Measurements from ENCODE around the gene SCARF1.
A peak's percentile ranks its signal among the peaks of the same experiment; 100 is the strongest.

The SCARF1 gene

GRCh38 chr17:1626333-1626732, 19.2 kb downstream of the SCARF1 start:
- DNase-seq: peak; percentile 37
- 16% methylated on average over 3 of the region's 3 CpGs for WGBS

DNA sequence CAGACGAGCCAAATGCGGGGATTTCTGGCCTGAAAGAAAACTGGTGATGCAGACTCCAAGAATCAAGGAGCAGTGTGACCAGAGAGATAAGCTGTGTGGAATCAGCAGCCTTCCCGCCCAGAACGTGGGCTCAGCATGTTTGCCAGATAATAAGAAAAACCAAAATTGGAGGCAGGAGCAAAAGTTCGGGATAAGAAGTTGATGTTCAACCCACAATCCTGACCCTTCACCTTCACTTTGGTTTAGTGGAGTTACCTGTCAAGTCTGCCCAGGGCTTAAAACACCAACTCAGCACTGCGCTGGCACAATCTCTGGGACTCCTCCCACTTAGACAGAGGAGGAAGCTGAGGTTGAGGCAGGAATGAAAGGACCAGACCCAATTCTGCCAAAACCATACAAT, 20.0 kb downstream of the SCARF1 start:
- H2AFZ ChIP-seq (ENCODE audit: low read depth, low read length): no peak overlapping the region
- H2BK15ac ChIP-seq (ENCODE audit: low read depth, poor library complexity, severe bottlenecking): no peak overlapping the region
- H3K4me1 ChIP-seq (ENCODE audit: control insufficient read depth, insufficient read depth, low read depth, low read length): peaks cover 29% of the 10 kb centered on the region
- H3K9ac ChIP-seq (ENCODE audit: low read length): peak overlapping the region; percentile 25
- H3K18ac ChIP-seq (ENCODE audit: low read depth in 1 of 2, low read length in 2 of 2): no peak overlapping the region
- H4K91ac ChIP-seq (ENCODE audit: low read length): no peak overlapping the region
- no peak for DNase-seq
- H2AK5ac ChIP-seq (ENCODE audit: low read length, severe bottlenecking): no peak overlapping the region
- H2BK12ac ChIP-seq (ENCODE audit: low read length in 2 of 2): no peak overlapping the region
- H2BK5ac ChIP-seq (ENCODE audit: low read depth, low read length, poor library complexity, severe bottlenecking): no peak overlapping the region
- no peak overlapping the region for H3K27ac ChIP-seq (ENCODE audit: low read length, poor library complexity, severe bottlenecking)
- WGBS: 85% methylated on average over 6 of the region's 6 CpGs
- H3K14ac ChIP-seq (ENCODE audit: low read length in 2 of 2): no peak overlapping the region
- peaks cover 3% of the 10 kb centered on the region for H3K79me1 ChIP-seq (replicated peaks; ENCODE audit: low read length, poor library complexity, severe bottlenecking)
- H3K4me3 ChIP-seq (ENCODE audit: insufficient read depth in 1 of 2, low read depth in 1 of 2, low read length in 2 of 2): peak overlapping the region in 1 of 2 experiments; percentile 58
- no peak overlapping the region for H3K4ac ChIP-seq (ENCODE audit: low read depth in 1 of 2, low read length in 2 of 2)
- H3K36me3 ChIP-seq (ENCODE audit: control insufficient read depth in 1 of 2, insufficient read depth in 2 of 2, low read depth in 1 of 2, low read length in 2 of 2): peaks cover under 1 to 9% of the 10 kb centered on the region in 2 experiments
- H3K27me3 ChIP-seq (ENCODE audit: control insufficient read depth in 1 of 2, insufficient read depth in 1 of 2, low read length in 2 of 2): peaks cover 5 to 21% of the 10 kb centered on the region in 2 experiments
- no peak overlapping the region for H3K4me2 ChIP-seq (ENCODE audit: low read length, poor library complexity, severe bottlenecking)
- no peak overlapping the region for H2BK120ac ChIP-seq (ENCODE audit: low read depth, low read length)
- no peak overlapping the region for H3K23ac ChIP-seq (ENCODE audit: low read length in 2 of 2)
- H3K9me3 ChIP-seq (ENCODE audit: control insufficient read depth, low read length): no peaks in the 10 kb centered on the region
- no peak overlapping the region for H4K8ac ChIP-seq (ENCODE audit: low read length)

More at GRCh38 chr17:1626333-1626732, 19.2 kb downstream of the SCARF1 start:
- Histone ChIP-seq H3K4me1 (ENCODE audit: control insufficient read depth, insufficient read depth, low read depth, low read length) (peaks cover 24% of the 10 kb centered on the region), H3K9me3 (ENCODE audit: control insufficient read depth, low read length) (no peaks in the 10 kb centered on the region), H3K4me3 (ENCODE audit: insufficient read depth in 1 of 2, low read depth in 1 of 2, low read length in 2 of 2) (peak overlapping the region in 1 of 2 experiments; percentile 58), H3K27me3 (ENCODE audit: control insufficient read depth in 1 of 2, insufficient read depth in 1 of 2, low read length in 2 of 2) (peaks cover 5 to 21% of the 10 kb centered on the region in 2 experiments), H3K36me3 (ENCODE audit: control insufficient read depth in 1 of 2, insufficient read depth in 2 of 2, low read depth in 1 of 2, low read length in 2 of 2) (peaks cover 0 to 9% of the 10 kb centered on the region in 2 experiments), H2BK12ac (ENCODE audit: low read length in 2 of 2) (no peak overlapping the region), H2BK15ac (ENCODE audit: low read depth, poor library complexity, severe bottlenecking) (no peak overlapping the region), H4K91ac (ENCODE audit: low read length) (no peak overlapping the region), H2AFZ (ENCODE audit: low read depth, low read length) (no peak overlapping the region), H3K18ac (ENCODE audit: low read depth in 1 of 2, low read length in 2 of 2) (no peak overlapping the region), H3K9ac (ENCODE audit: low read length) (peak overlapping the region; percentile 25), H3K4ac (ENCODE audit: low read depth in 1 of 2, low read length in 2 of 2) (no peak overlapping the region), H2BK5ac (ENCODE audit: low read depth, low read length, poor library complexity, severe bottlenecking) (no peak overlapping the region), H2BK120ac (ENCODE audit: low read depth, low read length) (no peak overlapping the region), H3K27ac (ENCODE audit: low read length, poor library complexity, severe bottlenecking) (no peak overlapping the region), H3K79me1 (replicated peaks; ENCODE audit: low read length, poor library complexity, severe bottlenecking) (peaks cover 2% of the 10 kb centered on the region), H2AK5ac (ENCODE audit: low read length, severe bottlenecking) (no peak overlapping the region), H3K14ac (ENCODE audit: low read length in 2 of 2) (no peak overlapping the region), H4K8ac (ENCODE audit: low read length) (no peak overlapping the region), H3K4me2 (ENCODE audit: low read length, poor library complexity, severe bottlenecking) (no peak overlapping the region), H3K23ac (ENCODE audit: low read length in 2 of 2) (peak overlapping the region in 1 of 2 experiments; percentile 84)

DNA sequence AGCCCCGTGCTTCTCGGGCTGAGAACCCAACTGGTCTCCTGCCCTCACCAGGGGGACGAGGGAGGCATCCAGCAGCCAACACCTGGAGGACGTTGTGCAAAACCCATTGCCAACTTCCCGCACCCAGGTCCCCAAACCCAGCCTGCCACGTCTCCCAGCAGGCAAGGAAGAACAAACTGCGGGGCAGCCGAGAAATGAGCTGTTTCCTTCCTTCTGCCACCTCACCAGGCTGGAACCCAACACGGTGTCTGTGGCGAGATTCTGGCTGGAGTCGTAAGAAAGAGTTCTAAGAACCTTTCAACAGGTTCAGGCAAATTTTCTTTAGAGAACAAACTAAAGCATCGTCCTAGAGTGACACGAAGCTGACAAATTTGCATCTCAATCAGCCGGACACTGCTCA, 20.5 kb downstream of the SCARF1 start:
- no peak overlapping the region for H3K4me2 ChIP-seq (ENCODE audit: low read length, poor library complexity, severe bottlenecking)

GRCh38 chr17:1624650-1625049, 20.9 kb downstream of the SCARF1 start:
- Histone ChIP-seq H4K91ac (ENCODE audit: low read length) (no peak overlapping the region), H3K27ac (ENCODE audit: low read length, poor library complexity, severe bottlenecking) (no peak overlapping the region), H2AK5ac (ENCODE audit: low read length, severe bottlenecking) (no peak overlapping the region), H2BK120ac (ENCODE audit: low read depth, low read length) (no peak overlapping the region), H3K9me3 (ENCODE audit: control insufficient read depth, low read length) (no peaks in the 10 kb centered on the region), H3K36me3 (ENCODE audit: control insufficient read depth in 1 of 2, insufficient read depth in 2 of 2, low read depth in 1 of 2, low read length in 2 of 2) (peaks cover 3 to 9% of the 10 kb centered on the region in 2 experiments), H3K23ac (ENCODE audit: low read length in 2 of 2) (no peak overlapping the region), H3K4me2 (ENCODE audit: low read length, poor library complexity, severe bottlenecking) (no peak overlapping the region), H3K79me1 (replicated peaks; ENCODE audit: low read length, poor library complexity, severe bottlenecking) (peaks cover 3% of the 10 kb centered on the region), H3K27me3 (ENCODE audit: control insufficient read depth in 1 of 2, insufficient read depth in 1 of 2, low read length in 2 of 2) (peaks cover 0 to 21% of the 10 kb centered on the region in 2 experiments), H3K9ac (ENCODE audit: low read length) (no peak overlapping the region), H2BK15ac (ENCODE audit: low read depth, poor library complexity, severe bottlenecking) (no peak overlapping the region), H3K18ac (ENCODE audit: low read depth in 1 of 2, low read length in 2 of 2) (no peak overlapping the region), H2BK12ac (ENCODE audit: low read length in 2 of 2) (no peak overlapping the region), H3K4ac (ENCODE audit: low read depth in 1 of 2, low read length in 2 of 2) (no peak overlapping the region), H2BK5ac (ENCODE audit: low read depth, low read length, poor library complexity, severe bottlenecking) (no peak overlapping the region), H2AFZ (ENCODE audit: low read depth, low read length) (no peak overlapping the region), H3K14ac (ENCODE audit: low read length in 2 of 2) (no peak overlapping the region), H4K8ac (ENCODE audit: low read length) (no peak overlapping the region), H3K4me3 (ENCODE audit: insufficient read depth in 1 of 2, low read depth in 1 of 2, low read length in 2 of 2) (no peak overlapping the region), H3K4me1 (ENCODE audit: control insufficient read depth, insufficient read depth, low read depth, low read length) (peaks cover 27% of the 10 kb centered on the region)
- no peak for DNase-seq
- 88% methylated on average over 12 of the region's 12 CpGs for WGBS

More for the DNA sequence above, 20.5 kb downstream of the SCARF1 start:
- Histone ChIP-seq H3K27me3 (ENCODE audit: control insufficient read depth in 1 of 2, insufficient read depth in 1 of 2, low read length in 2 of 2) (peaks cover 3 to 21% of the 10 kb centered on the region in 2 experiments), H3K4ac (ENCODE audit: low read depth in 1 of 2, low read length in 2 of 2) (no peak overlapping the region), H3K9ac (ENCODE audit: low read length) (no peak overlapping the region), H3K4me3 (ENCODE audit: insufficient read depth in 1 of 2, low read depth in 1 of 2, low read length in 2 of 2) (no peak overlapping the region), H2BK12ac (ENCODE audit: low read length in 2 of 2) (no peak overlapping the region), H3K27ac (ENCODE audit: low read length, poor library complexity, severe bottlenecking) (no peak overlapping the region), H3K9me3 (ENCODE audit: control insufficient read depth, low read length) (no peaks in the 10 kb centered on the region), H2BK5ac (ENCODE audit: low read depth, low read length, poor library complexity, severe bottlenecking) (no peak overlapping the region), H3K4me1 (ENCODE audit: control insufficient read depth, insufficient read depth, low read depth, low read length) (peaks cover 29% of the 10 kb centered on the region), H3K23ac (ENCODE audit: low read length in 2 of 2) (no peak overlapping the region), H3K14ac (ENCODE audit: low read length in 2 of 2) (no peak overlapping the region), H2AK5ac (ENCODE audit: low read length, severe bottlenecking) (no peak overlapping the region), H2BK15ac (ENCODE audit: low read depth, poor library complexity, severe bottlenecking) (no peak overlapping the region), H3K36me3 (ENCODE audit: control insufficient read depth in 1 of 2, insufficient read depth in 2 of 2, low read depth in 1 of 2, low read length in 2 of 2) (peaks cover 3 to 9% of the 10 kb centered on the region in 2 experiments), H4K8ac (ENCODE audit: low read length) (no peak overlapping the region), H2BK120ac (ENCODE audit: low read depth, low read length) (no peak overlapping the region), H2AFZ (ENCODE audit: low read depth, low read length) (no peak overlapping the region), H4K91ac (ENCODE audit: low read length) (no peak overlapping the region), H3K18ac (ENCODE audit: low read depth in 1 of 2, low read length in 2 of 2) (no peak overlapping the region), H3K79me1 (replicated peaks; ENCODE audit: low read length, poor library complexity, severe bottlenecking) (peaks cover 3% of the 10 kb centered on the region)
- DNase-seq: no peak
- 91% methylated on average over 14 of the region's 14 CpGs for WGBS

Data from mesenchymal stem cell (in vitro differentiated cells and primary cell).